Measurements from ENCODE around the gene DLEU7.

- TF ChIP-seq CTCF (IDR thresholded peaks at IDR 0.05; ENCODE audit: low read depth, low read length) (no peak), EZH2phosphoT487 (IDR thresholded peaks at IDR 0.05; ENCODE audit: low read depth) (no peak)
Observed at GRCh38 chr13:50829226-50829625, 14.3 kb downstream of the DLEU7 start.

Measured in OCI-LY3 (cell line).